Kidney capillary endothelial cell (primary cell): ENCODE results near the gene KRT9.
"Not testable (repeated sequence)": the region's sequence is repeated elsewhere in the genome, so short reads cannot be mapped to it uniquely, and the experiment has no call there.

ENCODE experiments used
- DNase-seq: peaks from one replicate; pipeline ENCODE4 v3.0.0-alpha.2; 2018; ENCODE audit warnings: low spot score

KRT9 gene

GRCh38 chr17:41578971-41579370, 7.1 kb upstream of the KRT9 start:
- no peak for DNase-seq

- no peak for DNase-seq
Measured at GRCh38 chr17:41578538-41578937, 6.7 kb upstream of the KRT9 start.

GRCh38 chr17:41576740-41577139, 4.9 kb upstream of the KRT9 start:
- DNase-seq: not testable (repeated sequence)

- DNase-seq: no peak
Measured at GRCh38 chr17:41575336-41575735, 3.5 kb upstream of the KRT9 start.

- DNase-seq: no peak
Measured at GRCh38 chr17:41567317-41567716, 4.5 kb downstream of the KRT9 start.

GRCh38 chr17:41565338-41565737, 6.5 kb downstream of the KRT9 start:
- no peak for DNase-seq

DNA sequence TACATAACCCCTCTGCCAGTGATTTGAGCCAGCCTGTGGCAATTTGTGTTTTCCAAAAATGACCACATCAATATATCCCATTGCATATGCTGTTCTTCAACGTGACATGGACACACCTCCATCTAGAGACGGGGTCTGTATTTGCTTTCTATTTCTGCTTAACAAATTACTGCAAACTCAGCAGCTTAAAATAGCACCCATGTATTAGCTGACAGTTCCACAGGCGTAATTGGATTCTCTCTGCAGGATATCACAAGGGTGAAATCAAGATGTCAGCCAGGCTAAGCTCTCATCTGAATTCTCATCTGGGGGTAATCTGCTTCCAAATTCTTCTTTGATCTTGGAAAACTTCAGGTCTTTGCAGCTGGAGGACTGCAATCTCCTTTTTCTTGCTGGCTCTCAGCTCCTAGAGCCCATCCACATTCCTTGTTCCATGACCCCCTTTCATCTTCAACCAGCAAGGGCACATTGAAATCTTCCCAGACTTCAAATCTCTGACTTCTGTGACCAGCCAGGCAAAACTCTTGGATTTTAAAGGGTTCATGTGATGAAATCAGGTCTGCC, 8.2 kb downstream of the KRT9 start:
- no peak for DNase-seq

- no peak for DNase-seq
Measured at GRCh38 chr17:41561554-41561953, 10.3 kb downstream of the KRT9 start.

DNA sequence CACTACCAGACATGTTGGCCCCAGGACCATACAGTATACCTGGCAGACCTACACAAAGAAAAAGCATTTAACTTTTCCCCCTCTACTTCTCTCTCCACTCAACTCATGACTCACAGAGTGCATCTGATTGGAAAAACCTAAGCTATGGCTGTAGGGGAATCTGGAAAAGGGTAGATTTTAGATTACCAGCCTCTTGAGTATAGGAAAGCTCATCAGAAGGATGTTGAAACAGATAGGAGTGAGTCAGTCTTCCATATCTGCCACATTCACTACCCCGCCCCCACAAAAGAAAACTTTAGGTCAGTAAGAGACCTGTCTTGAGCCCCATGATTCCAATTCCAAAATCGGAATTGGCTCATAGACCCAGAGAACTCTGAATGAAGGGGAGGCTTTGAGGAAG, 12.3 kb downstream of the KRT9 start:
- no peak for DNase-seq

DNA sequence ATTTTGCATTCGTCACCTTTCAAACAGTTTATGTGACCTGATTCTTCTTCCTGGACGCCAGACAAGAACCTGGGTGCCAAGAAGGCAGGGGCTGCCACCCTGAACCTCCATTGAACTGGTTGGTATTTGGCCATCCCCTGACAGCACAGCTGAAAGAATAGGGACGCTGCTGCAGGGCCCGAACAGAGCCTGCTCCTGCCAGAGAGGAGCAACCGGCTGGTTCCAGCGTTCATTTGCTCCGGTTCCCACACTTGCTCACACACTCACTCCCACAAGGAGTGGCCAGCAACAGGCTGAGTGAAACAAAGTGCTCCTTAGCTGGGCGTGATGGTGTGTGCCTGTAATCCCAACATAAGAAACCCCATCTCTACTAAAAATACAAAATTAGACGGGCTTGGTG, 14.9 kb downstream of the KRT9 start:
- DNase-seq: no peak

GRCh38 chr17:41556306-41556705, 15.6 kb downstream of the KRT9 start:
- no peak for DNase-seq

DNA sequence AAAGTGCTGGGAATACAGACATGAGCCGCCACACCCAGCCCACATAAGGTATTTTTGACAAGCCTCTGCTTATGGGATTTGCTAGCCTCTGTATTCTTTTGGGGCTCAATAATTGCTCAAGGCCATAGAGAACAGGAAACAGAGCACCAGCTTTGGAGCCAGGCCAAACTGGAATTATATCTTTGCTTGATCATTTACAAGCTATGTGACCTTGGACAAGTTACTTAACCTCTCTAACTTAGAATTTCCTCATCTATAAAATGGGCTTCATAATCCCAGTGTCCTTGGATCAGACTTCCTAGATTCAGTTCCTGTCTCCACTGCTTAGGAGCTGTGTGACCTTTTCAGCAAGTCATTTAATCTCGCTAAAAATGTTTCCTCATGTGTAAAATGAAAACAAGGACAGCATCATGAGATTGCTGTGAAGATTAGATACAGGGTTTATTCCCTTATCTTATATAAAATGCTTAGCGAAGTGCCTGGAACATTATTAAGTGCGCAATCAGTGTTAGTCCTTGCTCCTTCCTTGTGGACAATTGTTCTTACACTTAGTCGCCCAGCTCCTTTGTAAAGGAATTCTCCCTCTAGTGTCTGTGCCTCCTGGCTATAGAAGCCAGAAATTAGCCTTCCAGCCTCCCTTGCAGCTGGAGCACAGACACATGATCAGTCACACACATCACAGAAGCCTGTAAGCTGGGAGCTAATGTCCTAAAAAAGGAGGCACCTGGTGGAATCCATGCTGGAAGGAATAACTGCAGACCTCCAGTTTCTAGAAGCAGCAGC, 16.6 kb downstream of the KRT9 start:
- no peak for DNase-seq

DNA sequence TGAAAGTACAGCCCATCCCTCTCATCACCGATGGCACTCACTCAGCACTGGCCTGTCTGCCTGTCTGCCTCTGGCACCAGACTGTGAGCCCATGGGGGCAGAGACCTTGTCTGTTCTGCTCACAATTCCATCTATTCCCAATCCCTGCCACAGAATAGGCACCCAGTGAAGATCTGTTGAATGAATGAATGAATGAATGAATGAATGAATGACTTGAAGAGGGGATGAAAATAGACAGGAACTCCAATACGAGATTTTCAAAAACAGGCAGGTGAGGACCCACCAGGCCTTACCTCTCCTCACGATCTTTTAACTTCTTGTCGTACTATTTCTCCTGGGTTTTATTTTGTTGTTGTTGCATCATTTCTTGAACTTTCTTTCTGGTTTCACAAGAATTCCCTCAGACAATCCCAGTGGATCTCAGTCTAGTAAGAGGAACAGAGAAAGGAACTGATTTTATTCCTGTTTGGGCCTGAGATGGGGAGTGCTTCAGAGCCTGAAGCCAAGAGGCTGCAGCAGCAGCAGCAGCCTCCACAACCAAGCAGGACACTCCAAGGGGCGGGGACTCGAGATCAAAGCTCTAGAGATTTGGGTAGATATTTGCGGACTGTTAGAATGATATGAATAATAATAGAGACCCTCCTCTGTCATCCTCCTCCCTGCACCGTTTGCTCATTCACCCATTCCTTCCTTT, 17.7 kb downstream of the KRT9 start:
- DNase-seq: no peak

DNA sequence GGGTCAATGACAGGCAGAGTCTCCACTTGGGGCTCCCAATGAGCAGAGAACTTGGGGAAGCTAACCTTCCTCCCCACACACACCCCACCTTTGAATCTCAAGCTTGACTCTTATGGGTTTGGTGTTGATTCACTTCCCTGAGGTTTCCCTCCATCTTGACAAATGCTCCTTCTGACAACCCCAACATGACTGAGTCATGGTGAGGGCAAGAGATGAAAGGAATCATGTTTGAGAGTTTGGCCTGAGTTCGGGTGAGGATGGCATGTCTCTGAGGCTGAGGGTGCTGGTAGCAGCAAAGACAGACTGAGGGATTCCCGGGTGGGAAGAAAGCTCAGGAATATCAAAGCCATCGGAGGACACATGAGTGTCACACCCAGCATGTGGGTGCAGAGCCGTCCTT, 18.7 kb downstream of the KRT9 start:
- no peak for DNase-seq

DNA sequence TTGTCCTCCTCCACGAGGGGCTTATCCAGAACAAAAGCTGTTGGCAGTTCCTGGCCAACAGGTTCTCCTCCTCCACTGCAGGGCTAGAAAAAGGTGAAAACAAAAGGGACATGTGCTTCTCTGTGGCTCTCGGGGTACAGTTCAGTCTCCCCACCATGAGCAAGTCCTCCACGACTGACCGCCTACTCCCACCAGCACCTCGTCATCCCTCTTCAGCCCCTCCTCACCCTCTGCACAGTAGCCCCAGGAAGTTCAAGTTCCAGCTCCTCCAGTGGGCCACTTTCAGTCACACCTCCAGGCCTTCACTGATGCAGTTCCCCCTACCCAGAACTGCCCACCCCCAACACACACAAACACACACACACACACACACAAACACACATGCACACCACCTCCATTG, 19.4 kb downstream of the KRT9 start:
- DNase-seq: no peak

DNA sequence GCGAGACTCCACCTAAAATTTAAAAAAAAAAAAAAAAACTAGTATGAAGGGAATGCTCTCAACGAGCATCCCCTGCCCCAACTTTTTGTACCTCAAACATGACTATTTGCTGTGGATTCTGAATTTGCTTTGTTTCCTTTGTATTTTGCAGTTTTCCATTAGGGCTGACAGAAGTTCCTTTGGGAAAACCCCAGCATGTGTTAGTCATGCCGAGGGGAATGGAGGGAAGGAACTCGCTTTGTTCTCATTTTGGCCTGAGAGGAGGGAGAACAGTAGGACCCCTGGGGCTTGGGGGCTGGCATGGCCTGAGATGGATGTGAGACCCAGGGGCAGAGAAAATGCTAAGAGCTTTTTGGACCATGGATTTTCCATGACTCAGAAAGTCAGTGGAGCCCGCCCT, 20.5 kb downstream of the KRT9 start:
- no peak for DNase-seq

GRCh38 chr17:41549596-41550039, 22.2 kb downstream of the KRT9 start:
- DNase-seq: no peak

GRCh38 chr17:41548844-41549595, 22.8 kb downstream of the KRT9 start:
- DNase-seq: peak; percentile 73

DNA sequence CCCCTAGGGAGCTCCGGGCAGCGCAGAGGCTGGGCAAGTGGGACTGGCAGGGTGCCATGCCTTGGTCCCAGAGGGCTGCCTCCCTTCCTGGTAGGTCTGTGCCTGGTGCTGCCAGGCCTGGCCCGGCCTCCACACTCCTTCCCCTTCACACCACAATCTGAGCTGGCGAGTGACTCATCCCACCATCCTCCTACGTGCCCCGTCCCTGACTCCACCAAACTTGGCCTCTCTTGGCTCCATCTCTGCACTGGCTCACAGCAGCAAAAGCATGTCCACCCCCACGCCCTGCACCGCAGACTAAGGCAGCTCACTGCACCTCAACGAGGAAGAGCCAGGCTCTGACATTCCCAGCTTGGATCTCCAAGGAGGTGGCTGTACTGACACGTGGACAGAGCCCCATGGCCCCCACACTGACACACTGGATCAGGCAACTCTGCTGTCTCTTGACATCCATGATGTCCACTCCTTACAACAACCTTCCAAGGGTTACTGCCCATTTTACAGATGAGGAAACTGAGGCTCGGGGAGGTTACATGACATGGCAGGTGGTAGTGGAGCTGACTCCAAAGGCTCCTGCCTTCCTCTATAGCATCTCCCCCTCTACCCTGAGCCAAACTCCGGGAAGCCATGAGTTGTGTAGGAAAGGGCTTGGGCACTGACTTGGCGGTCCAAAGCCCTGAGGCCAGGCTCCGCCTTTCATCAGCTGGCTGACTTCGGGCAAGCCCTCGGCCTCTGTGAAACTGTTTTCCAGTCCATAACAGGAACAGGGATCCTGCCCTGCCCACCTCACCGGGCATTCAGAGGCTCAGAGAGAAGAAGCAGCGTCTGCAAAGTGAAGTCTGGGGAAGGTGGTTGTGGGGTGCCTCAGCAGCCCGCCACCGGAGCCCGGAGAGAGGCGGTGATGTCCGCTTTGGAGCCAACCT, 23.7 kb downstream of the KRT9 start:
- peak; percentile 85 for DNase-seq

- DNase-seq: no peak
Measured at GRCh38 chr17:41547378-41547841, 24.4 kb downstream of the KRT9 start.

DNA sequence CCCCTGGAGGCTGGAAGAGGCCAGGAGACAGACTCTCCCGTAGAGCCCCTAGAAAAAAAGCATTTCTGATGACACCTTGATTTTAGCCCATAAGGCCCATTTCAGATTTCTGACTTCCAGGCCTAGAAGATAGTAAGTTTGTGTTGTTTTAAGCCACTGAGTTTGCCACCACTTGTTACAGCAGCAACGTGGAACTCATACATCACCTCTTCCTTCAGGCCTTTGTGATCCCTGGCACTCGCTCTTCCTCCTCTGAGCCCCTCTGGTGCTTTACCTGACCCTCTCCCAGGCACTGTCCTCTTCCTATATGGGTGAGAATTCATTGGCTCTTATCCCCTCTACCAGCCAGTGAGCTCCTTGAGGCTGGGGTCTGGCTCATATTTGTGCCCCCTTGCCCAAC, 25.0 kb downstream of the KRT9 start:
- no peak for DNase-seq
